PC-3 (cell line): Measurements from ENCODE around the gene ARHGAP40. TPM values are rescaled to one million over a fixed set of nuclear protein-coding genes. Genes with fewer than 3 reads are reported as not detected.

Experiments
- ATAC-seq: fragments of 200-7000 bp; cut with Tn5 transposase; 2 replicates; pipeline ENCODE4 v1.9.1; 2020; ENCODE audit warnings: mild to moderate bottlenecking, moderate library complexity
- BruUV-seq: library from RNA; stranded (reverse); fragments of 400-500 nt; replicated peaks from 2 replicates; lab custom pipeline; 2021; lab: Mats Ljungman, UMichigan
- CTCF ChIA-PET: fragments of 300-600 bp; sonication (Branson Sonifier 250); formaldehyde crosslinking; loops from one replicate; lab custom pipeline; 2022; ENCODE audit warnings: antibody characterized with exemption; lab: Charles Lee
- POLR2A ChIA-PET: fragments of 300-600 bp; sonication (Branson Sonifier 250); formaldehyde crosslinking; loops from one replicate; lab custom pipeline; 2022; ENCODE audit warnings: antibody characterized with exemption; ENCODE audit not compliant: unreplicated experiment; lab: Charles Lee
- DNase-seq: peaks from one replicate; pipeline ENCODE4 v3.0.0-alpha.2; 2015
- H2AFZ ChIP-seq: fragments of 300-600 bp; sonication (generic); 2 replicates; pipeline ENCODE4 v1.6.0; 2016; ENCODE audit warnings: antibody characterized with exemption, low read length
- H3F3A ChIP-seq: fragments of 300-600 bp; sonication (generic); one replicate; pipeline ENCODE4 v1.6.0; 2017; ENCODE audit warnings: antibody characterized with exemption, low read length, control low read depth, mild to moderate bottlenecking; ENCODE audit not compliant: unreplicated experiment
- H3K27ac ChIP-seq: fragments of 300-600 bp; sonication (generic); 2 replicates; pipeline ENCODE4 v1.5.1; 2016; ENCODE audit warnings: mild to moderate bottlenecking, low read length
- H3K27me3 ChIP-seq: fragments of 300-600 bp; sonication (generic); 2 replicates; pipeline ENCODE4 v1.6.1; 2016; ENCODE audit warnings: low read length, mixed read lengths
- H3K36me3 ChIP-seq: fragments of 300-600 bp; sonication (generic); 2 replicates; pipeline ENCODE4 v1.6.1; 2016; ENCODE audit warnings: low read depth, mixed run types, low read length, mixed read lengths
- H3K4me1 ChIP-seq: fragments of 300-600 bp; sonication (generic); 2 replicates; pipeline ENCODE4 v1.5.1; 2016; ENCODE audit warnings: low read length; ENCODE audit not compliant: insufficient read depth
- H3K4me2 ChIP-seq: fragments of 300-600 bp; sonication (generic); 2 replicates; pipeline ENCODE4 v1.6.0; 2016; ENCODE audit warnings: low read length
- H3K4me3 ChIP-seq: fragments of 300-600 bp; sonication (generic); 2 replicates; pipeline ENCODE4 v1.5.1; 2016; ENCODE audit warnings: mild to moderate bottlenecking, low read length, mixed read lengths
- H3K79me2 ChIP-seq: fragments of 300-600 bp; sonication (generic); 2 replicates; pipeline ENCODE4 v1.6.1; 2017; ENCODE audit warnings: low read length, mixed read lengths
- H3K9ac ChIP-seq: fragments of 300-600 bp; sonication (generic); 2 replicates; pipeline ENCODE4 v1.6.0; 2016; ENCODE audit warnings: mild to moderate bottlenecking, low read length
- H3K9me2 ChIP-seq: fragments of 300-600 bp; sonication (generic); replicated peaks from 2 replicates; pipeline ENCODE4 v1.6.1; 2016; ENCODE audit warnings: mixed run types, low read length, mixed read lengths
- H3K9me3 ChIP-seq: fragments of 300-600 bp; sonication (generic); 2 replicates; pipeline ENCODE4 v1.6.1; 2016; ENCODE audit warnings: low read length, mixed read lengths
- H4K20me1 ChIP-seq: fragments of 300-600 bp; sonication (generic); 2 replicates; pipeline ENCODE4 v1.6.1; 2016; ENCODE audit warnings: low read length, mixed read lengths
- CTCF ChIP-seq: fragments of 300-600 bp; sonication (generic); conservative IDR thresholded peaks from 2 replicates; pipeline ENCODE4 v1.5.1; 2017; ENCODE audit warnings: antibody characterized with exemption, low read depth, mild to moderate bottlenecking, low read length
- EZH2 ChIP-seq: fragments of 300-600 bp; sonication (generic); IDR thresholded peaks from one replicate; pipeline ENCODE4 v1.6.1; 2017; ENCODE audit warnings: antibody characterized with exemption, mild to moderate bottlenecking, low read length; ENCODE audit not compliant: unreplicated experiment
- EZH2phosphoT487 ChIP-seq: fragments of 300-600 bp; sonication (generic); IDR thresholded peaks from 2 replicates; pipeline ENCODE4 v1.6.1; 2018; ENCODE audit warnings: mild to moderate bottlenecking, antibody characterized with exemption, low read length, borderline replicate concordance
- intact Hi-C: fragments of 100-400 bp; cut with micrococcal nuclease; formaldehyde crosslinking; loops from 2 replicates; pipeline ENCODE4 v1.9.0; 2023
- total RNA-seq: library from RNA; depleted of rRNA; stranded (reverse); fragments of >200 nt; gene quantifications from 2 replicates; pipeline ENCODE4 v1.2.3, GENCODE V29; 2014

ARHGAP40 gene
- total RNA-seq, 1 experiment from 2014 or later: not detected

DNA sequence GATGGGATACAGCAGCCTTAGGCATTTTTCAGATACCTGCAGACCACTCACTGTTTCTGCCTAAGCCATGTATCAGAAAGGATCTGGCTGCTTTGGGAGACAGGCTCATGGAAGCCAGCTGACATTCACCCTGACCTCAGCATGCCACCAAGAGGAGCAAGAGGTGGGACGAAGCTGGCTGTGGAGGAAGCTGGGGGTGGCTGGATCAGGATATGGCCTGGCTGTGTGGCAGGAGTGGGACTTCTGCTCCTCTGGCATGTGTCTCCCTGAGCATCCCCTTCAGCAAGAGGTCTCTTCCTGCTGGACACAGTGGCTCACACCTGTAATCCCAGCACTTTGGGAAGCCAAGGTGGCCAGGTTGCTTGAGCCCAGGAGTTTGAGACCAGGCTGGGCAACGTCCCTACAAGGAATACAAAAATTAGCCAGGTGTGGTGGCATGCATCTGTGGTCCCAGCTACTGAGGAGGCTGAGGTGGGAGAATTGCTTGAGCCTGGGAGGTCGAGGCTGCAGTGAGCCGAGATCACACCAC lies 19.7 kb upstream of the ARHGAP40 start:
- Histone ChIP-seq H3F3A (no peaks in the 10 kb centered on the region), H3K79me2 (no peaks in the 10 kb centered on the region), H2AFZ (no peak overlapping the region), H3K27ac (no peak overlapping the region), H4K20me1 (no peaks in the 10 kb centered on the region), H3K4me3 (no peak overlapping the region), H3K9me3 (no peaks in the 10 kb centered on the region), H3K9me2 (no peaks in the 10 kb centered on the region), H3K4me1 (no peaks in the 10 kb centered on the region), H3K4me2 (no peak overlapping the region), H3K36me3 (peaks cover 4% of the 10 kb centered on the region; the same call in 1 of the 2 replicates), H3K27me3 (no peaks in the 10 kb centered on the region), H3K9ac (no peak overlapping the region)
- TF ChIP-seq EZH2: no peak
- TF ChIP-seq CTCF: no peak
- TF ChIP-seq EZH2phosphoT487: no peak
- CTCF ChIA-PET: no interaction called here
- POLR2A ChIA-PET: no interaction called here
- intact Hi-C loops: no loop called here
- no TSS peak for BruUV-seq
- no peak for DNase-seq
- no peak for ATAC-seq

GRCh38 chr20:38583306-38583705 lies 18.3 kb upstream of the ARHGAP40 start:
- no TSS peak for BruUV-seq

More at GRCh38 chr20:38583306-38583705, 18.3 kb upstream of the ARHGAP40 start:
- POLR2A ChIA-PET: no interaction called here
- Histone ChIP-seq H3K27me3 (no peaks in the 10 kb centered on the region), H3F3A (no peaks in the 10 kb centered on the region), H3K27ac (no peak overlapping the region), H3K9ac (no peak overlapping the region), H3K79me2 (no peaks in the 10 kb centered on the region), H3K4me1 (no peaks in the 10 kb centered on the region), H3K4me3 (no peak overlapping the region), H2AFZ (no peak overlapping the region), H3K9me2 (no peaks in the 10 kb centered on the region), H3K36me3 (no peaks in the 10 kb centered on the region), H3K9me3 (no peaks in the 10 kb centered on the region), H4K20me1 (no peaks in the 10 kb centered on the region), H3K4me2 (no peak overlapping the region)
- DNase-seq (no peak), ATAC-seq (no peak)
- CTCF ChIA-PET: no interaction called here
- TF ChIP-seq CTCF (no peak), EZH2 (no peak), EZH2phosphoT487 (no peak)
- intact Hi-C loops: no loop called here
